GM19455 (cell line): Measurements from ENCODE around the gene SERPINE2.

Experiments used
- ATAC-seq: cut with Tn5 transposase; IDR thresholded peaks from one replicate; pipeline ENCODE4 v1.9.1; 2021; ENCODE audit not compliant: unreplicated experiment

SERPINE2 gene

DNA sequence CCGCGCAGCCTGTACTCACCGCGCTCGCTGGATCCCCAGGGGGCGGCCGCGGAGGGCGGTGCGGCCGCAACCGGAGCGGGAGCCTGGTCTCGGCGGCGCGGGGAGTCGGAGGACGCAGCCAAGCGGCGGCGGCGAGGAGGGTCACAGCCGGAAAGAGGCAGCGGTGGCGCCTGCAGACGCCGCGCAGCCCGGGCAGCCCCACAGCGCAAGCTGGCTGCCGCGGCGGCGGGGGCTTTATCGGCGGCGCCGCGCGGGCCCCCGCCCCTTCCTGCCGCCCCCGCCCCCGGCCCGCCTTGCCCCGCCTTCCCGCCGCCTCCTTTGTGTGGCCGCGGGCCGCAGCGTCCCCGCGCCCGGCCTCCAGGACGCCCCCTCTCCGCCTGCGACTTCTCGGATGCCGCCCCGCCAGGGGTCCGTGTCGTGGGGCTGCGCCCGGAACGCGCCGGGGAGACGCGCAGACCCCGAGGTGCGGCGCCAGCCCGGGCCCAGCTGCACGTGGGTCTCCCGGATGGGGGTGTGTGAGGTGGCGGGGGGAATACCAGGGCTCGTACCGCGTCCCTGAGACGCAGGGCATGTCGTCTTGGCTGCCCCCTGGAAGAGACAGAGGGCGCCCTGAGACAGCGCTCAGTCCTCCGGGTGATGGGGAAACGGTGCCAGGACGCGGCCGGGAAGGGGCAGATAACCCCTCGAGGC is at the start of gene SERPINE2:
SERPINE2 (minus strand) TSS at position 207 of the 690 bp plus-strand sequence. CDS start 37,386 bp downstream, outside the sequence.
- peak; percentile 59 for ATAC-seq

DNA sequence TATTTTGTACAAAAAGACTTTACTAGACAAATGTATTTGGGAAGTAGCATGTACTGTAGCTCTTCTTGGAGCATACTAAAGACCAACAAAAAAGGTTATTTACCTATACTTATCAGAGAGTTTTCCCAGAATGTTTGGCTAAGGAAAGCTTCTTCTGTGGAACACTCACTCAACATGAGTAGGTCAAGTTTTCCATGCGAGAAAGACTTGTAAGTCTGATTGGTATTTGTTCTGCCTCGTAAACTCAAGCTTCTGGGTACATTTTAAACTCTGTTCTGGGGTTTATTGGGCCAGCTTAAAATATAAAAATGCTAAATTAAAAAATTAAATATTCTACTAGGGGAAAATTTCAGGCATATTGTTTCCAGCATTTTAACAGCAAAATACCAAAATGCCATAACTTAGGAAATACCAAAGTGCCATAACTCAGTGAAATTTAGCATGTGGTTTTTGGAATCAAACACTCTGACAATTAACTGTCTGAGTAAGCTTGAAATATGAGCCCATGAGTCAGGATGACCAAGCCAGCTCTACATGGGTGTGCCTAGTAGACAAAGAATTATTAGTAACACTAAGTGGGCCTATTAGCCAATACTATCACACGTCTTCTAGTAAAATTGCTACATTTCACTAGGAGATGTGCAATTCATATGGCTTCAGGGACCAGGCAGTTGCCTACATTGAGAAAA is 47.3 kb upstream of the SERPINE2 start:
- no peak for ATAC-seq

DNA sequence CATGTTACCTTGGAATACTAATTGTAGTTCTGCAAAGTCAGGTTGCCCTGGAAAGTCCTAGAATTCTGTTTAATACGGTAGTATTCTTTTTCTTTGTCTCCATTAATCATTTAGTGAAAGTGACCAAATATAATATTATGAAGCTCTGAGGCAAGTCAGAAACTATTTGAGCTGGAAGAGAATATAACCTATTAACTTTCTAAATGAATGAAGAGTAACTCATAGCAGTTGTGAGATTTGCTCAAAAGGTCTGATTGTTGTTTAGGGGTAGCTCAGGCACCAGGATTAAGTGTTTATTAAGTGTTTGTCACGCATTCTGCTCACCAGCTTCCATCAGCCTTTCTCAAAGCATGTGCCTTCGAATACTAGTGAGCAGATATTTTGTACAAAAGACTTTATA is 46.7 kb upstream of the SERPINE2 start:
- ATAC-seq: no peak

GRCh38 chr2:224085246-224085645 is 46.2 kb upstream of the SERPINE2 start:
- ATAC-seq: no peak

GRCh38 chr2:224084266-224084892 is 45.3 kb upstream of the SERPINE2 start:
- no peak for ATAC-seq

DNA sequence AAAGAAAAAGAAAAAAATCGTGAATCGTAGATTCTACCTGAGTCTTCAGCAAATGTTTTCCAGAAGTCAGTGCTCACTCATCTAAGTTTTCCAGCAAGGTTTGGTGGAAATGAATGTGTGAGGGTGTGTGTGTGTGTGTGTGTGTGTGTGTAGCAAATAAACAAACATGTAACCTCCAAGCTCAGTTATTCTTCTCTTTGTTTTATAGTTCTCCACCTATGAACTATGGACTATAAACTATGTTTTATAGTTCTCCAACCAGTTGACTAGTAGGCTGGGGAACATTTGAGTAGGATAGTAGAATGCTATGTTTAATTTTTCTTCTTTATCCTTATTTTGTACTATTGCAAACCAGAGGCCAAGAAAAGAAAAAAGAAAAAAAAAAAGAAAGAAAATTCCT is 44.6 kb upstream of the SERPINE2 start:
- ATAC-seq: no peak

DNA sequence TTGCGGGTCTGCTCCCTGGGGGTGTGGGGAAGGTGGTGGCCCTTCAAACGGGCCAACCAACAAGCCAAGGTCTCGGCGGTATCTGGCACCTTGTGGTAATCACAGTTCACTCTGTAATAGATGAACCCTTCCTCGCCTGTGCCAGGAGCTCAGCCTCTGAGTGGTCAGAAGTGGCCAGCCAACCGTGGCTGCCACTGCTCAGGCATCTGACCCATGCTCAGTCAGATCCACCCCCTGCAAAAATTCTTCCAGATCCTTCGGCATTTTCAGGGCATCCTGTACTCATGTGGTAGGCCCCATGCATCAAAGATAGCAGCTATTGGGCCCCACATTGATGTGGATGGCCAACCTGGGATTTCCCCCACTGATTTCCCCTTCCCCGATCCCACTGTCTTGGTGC is 39.6 kb upstream of the SERPINE2 start:
- no peak for ATAC-seq

GRCh38 chr2:224077773-224078507 is 38.9 kb upstream of the SERPINE2 start:
- no peak for ATAC-seq

DNA sequence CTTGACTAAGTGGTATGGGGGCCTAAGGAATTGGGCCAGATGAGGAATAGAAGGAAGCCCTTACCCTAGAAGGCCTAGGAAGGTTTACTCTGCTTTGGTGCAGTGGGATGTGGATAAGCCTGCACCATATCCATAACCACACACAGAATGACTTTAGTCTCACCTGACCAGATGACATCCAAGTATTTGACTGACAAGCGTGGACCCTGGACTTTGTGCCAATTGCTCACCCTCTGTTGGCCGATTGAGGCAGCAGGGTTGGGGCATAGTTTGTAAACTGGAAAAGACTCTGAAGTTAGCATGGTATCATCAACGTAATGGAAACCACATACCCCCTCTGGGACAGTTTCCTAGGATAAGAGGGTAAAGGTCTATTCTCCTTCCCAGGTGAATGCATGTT is 36.5 kb upstream of the SERPINE2 start:
- ATAC-seq: no peak

DNA sequence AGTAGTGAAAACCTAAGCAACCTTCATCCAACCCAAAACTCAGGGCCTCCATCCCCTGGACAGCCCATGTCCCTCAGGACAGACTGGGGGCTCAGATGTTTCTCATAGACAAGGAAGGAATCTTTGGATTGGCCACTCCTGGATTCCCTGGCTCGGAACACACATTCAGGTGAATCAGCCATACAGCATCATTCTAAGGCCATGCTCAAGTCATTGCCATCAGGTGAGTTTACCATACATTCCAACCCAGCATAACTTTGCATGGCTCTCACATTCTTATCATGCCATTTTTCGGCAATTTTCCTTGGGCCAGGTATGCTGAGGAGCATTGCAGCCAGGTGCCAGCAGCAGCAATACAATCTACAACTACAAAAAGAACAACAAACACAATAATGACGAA is 34.6 kb upstream of the SERPINE2 start:
- no peak for ATAC-seq

DNA sequence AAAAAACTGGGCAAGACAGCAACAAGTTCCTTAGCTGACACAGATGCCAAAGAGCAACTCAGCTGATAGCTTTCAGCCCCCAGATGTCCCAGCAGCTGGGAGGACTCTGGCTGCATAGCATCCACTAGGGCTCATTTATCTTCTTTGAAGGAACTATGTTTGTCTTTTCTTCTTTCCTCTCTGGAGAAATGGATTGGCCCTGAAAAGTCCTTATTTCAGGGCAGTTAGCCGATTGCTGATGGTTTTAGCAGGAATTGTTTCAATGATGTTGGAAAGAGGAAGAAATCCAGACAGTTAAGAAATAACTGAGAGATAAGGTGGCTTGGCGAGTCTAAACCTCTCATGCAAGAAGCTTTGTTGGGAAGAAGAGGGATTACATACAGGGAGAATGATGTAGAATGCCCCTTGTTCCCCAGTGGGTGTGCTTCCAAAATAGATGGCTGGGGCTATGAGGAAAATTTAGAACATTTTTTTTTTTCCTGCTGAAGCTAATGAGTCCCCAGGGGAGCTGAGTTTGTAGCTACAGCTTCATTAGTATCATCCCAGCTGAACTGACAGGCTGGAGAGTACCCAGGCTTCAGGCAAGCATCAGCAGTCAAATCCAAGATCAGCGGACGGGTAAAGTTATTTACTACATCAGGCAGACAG is 33.6 kb upstream of the SERPINE2 start:
- ATAC-seq: no peak

- no peak for ATAC-seq
These were observed 30.1 kb upstream of the SERPINE2 start for GRCh38 chr2:224069172-224069571.

DNA sequence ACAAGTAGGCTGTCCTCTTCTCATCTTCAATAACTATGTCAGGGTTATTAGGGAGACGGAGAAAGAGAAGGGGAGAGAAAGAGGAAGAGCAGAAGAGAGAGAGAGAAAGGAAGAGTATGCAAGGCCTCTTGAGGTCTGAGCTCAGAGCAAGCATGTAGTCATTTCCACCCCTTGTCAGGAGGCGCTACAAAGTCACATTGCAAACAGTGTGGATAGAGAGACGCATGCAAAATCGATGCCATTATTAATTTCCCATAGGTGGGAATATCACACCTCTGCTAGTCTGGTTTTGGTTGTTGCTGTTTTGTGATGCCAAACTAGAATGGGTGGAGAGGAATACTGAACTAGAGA is 24.2 kb upstream of the SERPINE2 start:
- ATAC-seq: no peak

DNA sequence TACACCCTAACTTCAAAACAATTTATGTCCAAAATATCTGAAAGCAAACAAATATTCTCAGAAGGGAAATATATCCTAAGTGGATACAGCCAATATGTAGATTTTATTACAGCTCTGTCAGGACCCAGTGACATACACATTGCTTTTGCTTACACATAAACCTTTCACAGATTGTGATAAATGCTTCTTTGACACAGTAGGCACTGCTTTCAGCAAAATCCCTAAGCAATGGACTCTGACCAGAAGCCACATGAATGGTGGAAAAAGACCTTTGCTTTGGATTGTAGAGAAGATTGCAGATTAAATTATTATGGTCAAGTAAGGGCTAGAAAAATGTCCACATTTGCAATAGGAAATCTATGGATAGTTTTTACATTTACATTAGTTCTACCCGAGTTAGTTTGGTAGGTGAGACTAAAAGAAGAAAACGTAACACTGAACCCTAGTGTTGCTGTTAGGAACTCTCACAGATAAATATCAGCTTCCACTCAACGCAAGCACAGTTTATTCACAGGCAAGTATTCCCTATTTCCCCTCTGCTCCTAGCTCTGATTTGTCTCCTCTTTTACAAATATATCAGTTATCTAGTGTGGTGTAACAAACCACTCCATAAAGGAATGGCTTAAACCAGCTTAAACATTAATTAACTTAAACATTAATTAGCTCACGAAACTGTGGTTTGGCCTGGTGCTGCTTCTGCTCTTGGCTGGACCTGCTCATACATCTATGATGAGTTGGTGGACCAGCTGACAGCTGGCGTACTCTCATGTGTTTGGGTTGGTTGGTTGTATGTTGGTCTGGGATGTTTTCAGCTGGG is 23.6 kb upstream of the SERPINE2 start:
- no peak for ATAC-seq

GRCh38 chr2:224060783-224061482 is 21.8 kb upstream of the SERPINE2 start:
- no peak for ATAC-seq

DNA sequence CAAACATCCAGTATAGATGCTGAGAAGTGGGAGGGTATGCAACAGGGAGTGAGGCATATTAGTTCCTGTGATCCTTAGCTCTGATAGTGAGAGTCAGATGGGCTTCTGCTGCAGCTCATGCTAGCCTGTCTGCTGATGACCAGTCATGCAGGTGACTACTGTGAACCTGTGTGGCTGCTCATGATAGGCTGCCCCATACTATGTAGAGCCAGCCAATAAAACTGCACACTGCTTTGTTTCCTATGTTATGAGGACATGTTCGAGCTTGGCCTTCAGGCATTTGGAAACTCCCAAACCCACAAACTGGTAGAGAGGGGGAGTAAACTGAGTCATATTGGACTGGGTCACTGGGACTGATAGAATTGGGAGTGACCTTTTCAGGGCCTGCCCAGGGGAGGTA is 20.1 kb upstream of the SERPINE2 start:
- no peak for ATAC-seq

DNA sequence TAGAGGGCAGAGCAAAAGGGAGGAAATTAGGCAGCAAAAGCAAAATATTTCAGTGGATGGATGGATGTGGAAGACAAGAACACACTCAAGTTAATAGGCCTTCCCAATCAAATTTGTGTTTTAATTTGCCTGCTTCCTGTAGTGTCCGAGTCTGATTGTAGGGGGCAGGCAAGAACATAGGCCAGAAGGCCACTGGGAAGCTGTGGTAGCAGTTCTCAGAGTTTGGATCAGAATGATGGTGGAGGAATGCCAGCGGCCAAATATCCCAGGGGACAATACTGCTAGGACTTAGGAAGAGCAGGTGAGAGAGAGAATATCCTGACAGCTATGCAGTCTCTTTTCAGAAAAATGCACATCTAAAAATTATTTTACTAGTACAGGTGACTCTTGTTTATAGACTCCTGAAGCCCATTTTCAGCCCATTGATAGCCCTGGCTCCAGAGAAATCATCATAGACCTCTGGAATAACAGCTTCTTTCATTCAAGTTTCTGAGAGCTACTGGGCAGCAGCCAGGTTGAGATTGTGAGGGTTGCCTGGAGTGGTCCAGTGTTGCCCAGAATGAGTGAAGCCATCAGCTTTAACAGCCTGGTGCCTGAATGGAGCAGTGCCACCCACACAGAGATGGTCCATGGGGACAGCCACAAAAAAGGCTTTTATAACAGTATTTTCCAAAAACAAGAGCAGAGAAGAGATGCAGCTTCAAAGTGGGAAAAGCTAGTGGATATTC is 19.1 kb upstream of the SERPINE2 start:
- no peak for ATAC-seq

GRCh38 chr2:224056889-224057288 is 17.8 kb upstream of the SERPINE2 start:
- no peak for ATAC-seq

GRCh38 chr2:224055101-224055500 is 16.0 kb upstream of the SERPINE2 start:
- no peak for ATAC-seq
